ENCODE measurements around the gene ORC6. TPM values are rescaled to one million over a fixed set of nuclear protein-coding genes. Genes with fewer than 3 reads are reported as not detected.

Gene ORC6
- total RNA-seq, 4 donors from 2014 or later: 1.9 to 9.1 (median 5.1) TPM

DNA sequence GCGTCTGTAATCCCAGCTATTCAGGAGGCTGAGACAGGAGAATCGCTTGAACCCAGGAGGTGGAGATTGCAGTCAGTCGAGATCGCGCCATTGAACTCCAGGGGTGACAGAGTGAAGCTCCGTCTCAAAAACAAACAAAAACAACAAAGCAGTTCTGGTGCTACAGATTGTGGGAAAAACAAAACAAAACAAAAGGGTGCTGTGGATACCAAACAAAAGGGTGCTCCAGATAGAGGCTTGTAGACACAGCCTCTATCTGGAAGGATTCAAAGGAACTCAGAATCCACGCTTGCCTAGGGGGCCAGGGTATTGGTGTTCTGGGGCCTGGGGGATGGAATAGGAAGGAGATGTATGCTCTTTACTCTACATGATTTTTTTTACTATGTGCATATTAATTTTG lies 56.2 kb downstream of the ORC6 start:
- TF ChIP-seq POLR2A (IDR thresholded peaks at IDR 0.05) (no peak), CTCF (IDR thresholded peaks at IDR 0.05) (no peak)
- no peaks in the 10 kb centered on the region for H3K27me3 ChIP-seq
- no peaks in the 10 kb centered on the region for H3K36me3 ChIP-seq
- DNase-seq: no peak
- no peak overlapping the region for H3K27ac ChIP-seq
- no peaks in the 10 kb centered on the region for H3K4me1 ChIP-seq
- no peak overlapping the region for H3K4me3 ChIP-seq
- H3K9me3 ChIP-seq: no peaks in the 10 kb centered on the region

GRCh38 chr16:46746821-46747776 lies 57.6 kb downstream of the ORC6 start:
- Histone ChIP-seq H3K27me3 (no peaks in the 10 kb centered on the region), H3K4me3 (no peak overlapping the region), H3K9me3 (no peaks in the 10 kb centered on the region), H3K36me3 (no peaks in the 10 kb centered on the region), H3K27ac (no peak overlapping the region), H3K4me1 (no peaks in the 10 kb centered on the region)
- no peak for TF ChIP-seq CTCF (IDR thresholded peaks at IDR 0.05)
- TF ChIP-seq POLR2A (IDR thresholded peaks at IDR 0.05): no peak
- no peak for DNase-seq

Other genes with a start within 250 kb of the ORC6 start
- gene SHCBP1, start 68.3 kb upstream of the ORC6 start, total RNA-seq: 10 to 100 TPM in 1 of 4 donors, 1 to 10 TPM in 1, under 1 TPM in 1, not detected in 1; 0.85 to 23.9 (median 1.1) TPM
- 10 to 100 TPM; 48.1 to 96.2 (median 56.1) TPM for gene VPS35, start 481 bp upstream of the ORC6 start, total RNA-seq
- gene MYLK3, start 58.7 kb downstream of the ORC6 start, total RNA-seq: not detected
- 10 to 100 TPM in 2 of 4 donors, 1 to 10 TPM in 2; 7.9 to 13.5 (median 10.6) TPM for gene C16orf87, start 141.5 kb downstream of the ORC6 start, total RNA-seq
- gene GPT2, start 194.7 kb downstream of the ORC6 start, total RNA-seq: 10 to 100 TPM in 3 of 4 donors, 1 to 10 TPM in 1; 9.6 to 23.1 (median 18.2) TPM